Measurements from ENCODE around the gene SLC43A1.
A peak's percentile ranks its signal among the peaks of the same experiment; 100 is the strongest.

DNA sequence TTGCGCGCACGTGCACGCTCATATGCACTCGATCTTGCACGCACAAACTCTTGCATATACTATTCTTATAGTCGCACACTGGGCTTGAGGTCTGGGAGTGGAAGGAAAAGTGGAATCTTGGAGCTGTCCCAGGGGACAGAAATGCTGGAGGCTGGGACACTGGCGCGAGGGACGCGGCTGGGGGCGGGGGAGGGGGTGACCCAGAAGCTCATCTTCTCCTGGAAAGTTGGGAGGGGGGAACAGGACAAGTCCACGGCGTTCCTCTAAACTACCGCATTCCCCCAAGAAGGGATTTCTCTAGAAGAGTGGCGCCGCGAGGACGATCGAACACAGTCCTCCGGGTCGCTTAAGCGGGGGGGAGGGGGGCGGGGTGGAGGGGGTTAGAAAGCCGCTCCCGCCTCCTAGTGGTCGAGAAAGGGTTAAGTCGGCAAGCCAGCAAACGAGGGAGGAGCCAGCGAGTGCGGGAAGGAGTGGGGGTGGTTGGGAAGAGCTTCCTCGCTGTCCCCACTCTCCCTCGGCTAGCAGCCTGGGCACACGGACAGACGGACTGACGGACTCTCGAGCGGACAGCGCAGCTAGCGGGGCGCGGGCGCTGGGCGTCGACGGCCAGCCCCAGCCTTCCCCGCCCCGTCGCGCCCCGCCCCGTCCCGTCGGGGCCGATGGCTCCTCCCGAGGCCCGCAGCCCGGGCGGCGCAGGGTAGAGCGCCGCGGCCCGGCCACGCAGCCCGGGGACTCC, 55.3 kb downstream of the SLC43A1 start, which contains the start of gene RTN4RL2:
- TF ChIP-seq, protein P1, sequence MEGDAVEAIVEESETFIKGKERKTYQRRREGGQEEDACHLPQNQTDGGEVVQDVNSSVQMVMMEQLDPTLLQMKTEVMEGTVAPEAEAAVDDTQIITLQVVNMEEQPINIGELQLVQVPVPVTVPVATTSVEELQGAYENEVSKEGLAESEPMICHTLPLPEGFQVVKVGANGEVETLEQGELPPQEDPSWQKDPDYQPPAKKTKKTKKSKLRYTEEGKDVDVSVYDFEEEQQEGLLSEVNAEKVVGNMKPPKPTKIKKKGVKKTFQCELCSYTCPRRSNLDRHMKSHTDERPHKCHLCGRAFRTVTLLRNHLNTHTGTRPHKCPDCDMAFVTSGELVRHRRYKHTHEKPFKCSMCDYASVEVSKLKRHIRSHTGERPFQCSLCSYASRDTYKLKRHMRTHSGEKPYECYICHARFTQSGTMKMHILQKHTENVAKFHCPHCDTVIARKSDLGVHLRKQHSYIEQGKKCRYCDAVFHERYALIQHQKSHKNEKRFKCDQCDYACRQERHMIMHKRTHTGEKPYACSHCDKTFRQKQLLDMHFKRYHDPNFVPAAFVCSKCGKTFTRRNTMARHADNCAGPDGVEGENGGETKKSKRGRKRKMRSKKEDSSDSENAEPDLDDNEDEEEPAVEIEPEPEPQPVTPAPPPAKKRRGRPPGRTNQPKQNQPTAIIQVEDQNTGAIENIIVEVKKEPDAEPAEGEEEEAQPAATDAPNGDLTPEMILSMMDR (IDR thresholded peaks at IDR 0.05): peak in 2 of 4 donors; percentile 13 to 16
- peak; percentile 31 for TF ChIP-seq POLR2A (IDR thresholded peaks at IDR 0.05)
